Endothelial cell of umbilical vein (primary cell): ENCODE data around the gene CABLES1. TPM values are rescaled to one million over a fixed set of nuclear protein-coding genes. Genes with fewer than 3 reads are reported as not detected.

Source experiments
- BruUV-seq: library from RNA; stranded (reverse); fragments of 400-500 nt; replicated peaks from 2 replicates; lab custom pipeline; 2021; lab: Mats Ljungman, UMichigan
- CTCF ChIA-PET: fragments of 300-600, 350-600 bp; sonication (Branson Sonifier 250); formaldehyde crosslinking; loops from one replicate; lab custom pipeline; 2021; ENCODE audit warnings: antibody characterized with exemption, inconsistent platforms; lab: Charles Lee
- POLR2A ChIA-PET: fragments of 300-600, 350-600 bp; sonication (Branson Sonifier 250); formaldehyde crosslinking; loops from one replicate; lab custom pipeline; 2021; ENCODE audit warnings: antibody characterized with exemption, inconsistent platforms; lab: Charles Lee
- DNase-seq: peaks from one replicate; pipeline ENCODE4 v3.0.0-alpha.2; 2011; ENCODE audit warnings: low read depth, low spot score
- FAIRE-seq: peaks from 2 replicates; lab custom pipeline; 2011; peaks lifted over from hg19 to GRCh38; lab: Jason Lieb, UNC
- H2AFZ ChIP-seq: 2 replicates; pipeline ENCODE4 v1.6.0; 2012; ENCODE audit warnings: low read depth, low read length, control low read depth, inconsistent platforms
- H3K27ac ChIP-seq: 2 replicates; pipeline ENCODE4 v1.5.1; 2011; ENCODE audit warnings: low read depth, mild to moderate bottlenecking, control low read depth, low read length, moderate library complexity; ENCODE audit not compliant: insufficient read depth
- H3K27me3 ChIP-seq, 2 experiments: 2 replicates each; pipeline versions ENCODE4 v1.6.0 to v1.6.1; 2011; ENCODE audit warnings: low read length in 2 of 2, mixed read lengths in 1 of 2; ENCODE audit not compliant: control insufficient read depth in 2 of 2, insufficient read depth in 2 of 2
- H3K36me3 ChIP-seq, 2 experiments: 2 replicates in 1 of 2; 3 replicates in 1 of 2; pipeline ENCODE4 v1.5.1; 2011; ENCODE audit warnings: low read length in 2 of 2, mild to moderate bottlenecking in 1 of 2, moderate library complexity in 1 of 2; ENCODE audit not compliant: control insufficient read depth in 2 of 2, insufficient read depth in 2 of 2; ENCODE audit errors: extremely low read depth in 1 of 2
- H3K4me1 ChIP-seq: 3 replicates; pipeline ENCODE4 v1.5.1; 2011; ENCODE audit warnings: mild to moderate bottlenecking, low read length; ENCODE audit not compliant: control insufficient read depth, insufficient read depth; ENCODE audit errors: extremely low read depth
- H3K4me2 ChIP-seq: 2 replicates; pipeline ENCODE4 v1.6.1; 2011; ENCODE audit warnings: low read length, control low read depth, mixed read lengths; ENCODE audit not compliant: insufficient read depth
- H3K4me3 ChIP-seq, 3 experiments: fragments of 200-600 bp in 1 of 3; sonication (generic), shearing (Covaris generic) in 1 of 3; replicated peaks in 1 of 3; 2 replicates each; pipeline ENCODE4 v1.5.1; 2011 to 2016; ENCODE audit warnings: control low read depth in 3 of 3, low read length in 3 of 3, mild to moderate bottlenecking in 2 of 3, inconsistent platforms in 1 of 3, low read depth in 1 of 3, moderate library complexity in 1 of 3; ENCODE audit not compliant: insufficient read depth in 1 of 3
- H3K79me2 ChIP-seq: 2 replicates; pipeline ENCODE4 v1.6.0; 2012; ENCODE audit warnings: low read length, inconsistent platforms; ENCODE audit not compliant: control insufficient read depth, insufficient read depth
- H3K9ac ChIP-seq: replicated peaks from 2 replicates; pipeline ENCODE3; 2011; ENCODE audit warnings: low read length, control low read depth; ENCODE audit not compliant: insufficient read depth; ENCODE audit errors: extremely low read depth
- H3K9me1 ChIP-seq: replicated peaks from 3 replicates; pipeline ENCODE4 v1.6.0; 2011; ENCODE audit warnings: mild to moderate bottlenecking, low read length; ENCODE audit not compliant: control insufficient read depth, insufficient read depth; ENCODE audit errors: extremely low read depth
- H3K9me3 ChIP-seq: replicated peaks from 2 replicates; pipeline ENCODE4 v1.5.1; 2012; ENCODE audit warnings: low read length, inconsistent platforms; ENCODE audit not compliant: control insufficient read depth, insufficient read depth
- H4K20me1 ChIP-seq: replicated peaks from 2 replicates; pipeline ENCODE3; 2011; ENCODE audit warnings: mild to moderate bottlenecking, low read length; ENCODE audit not compliant: control insufficient read depth, insufficient read depth; ENCODE audit errors: extremely low read depth
- CTCF ChIP-seq, 2 donors: IDR thresholded peaks; 1 replicate in 1 of 2; 2 replicates in 1 of 2; pipeline ENCODE4 v1.5.1; 2011; ENCODE audit warnings: low read length in 2 of 2, mild to moderate bottlenecking in 2 of 2, moderate library complexity in 2 of 2, control low read depth in 1 of 2, inconsistent platforms in 1 of 2, low read depth in 1 of 2; ENCODE audit not compliant: insufficient read depth in 1 of 2; ENCODE audit errors: extremely low read depth in 1 of 2
- EZH2 ChIP-seq: IDR thresholded peaks from 2 replicates; pipeline ENCODE4 v1.6.1; 2012; ENCODE audit warnings: borderline replicate concordance, low read depth, mild to moderate bottlenecking, moderate library complexity, low read length, inconsistent platforms; ENCODE audit not compliant: severe bottlenecking
- FOS ChIP-seq: IDR thresholded peaks from 2 replicates; pipeline ENCODE4 v1.6.1; 2011; ENCODE audit warnings: mild to moderate bottlenecking, low read length, moderate library complexity, borderline replicate concordance; ENCODE audit not compliant: insufficient read depth
- GATA2 ChIP-seq: IDR thresholded peaks from 2 replicates; pipeline ENCODE4 v1.7.0; 2011; ENCODE audit warnings: low read depth, mild to moderate bottlenecking, moderate library complexity, mixed read lengths, low read length; ENCODE audit not compliant: insufficient read length, insufficient read depth
- JUN ChIP-seq: IDR thresholded peaks from 2 replicates; pipeline ENCODE4 v1.6.1; 2011; ENCODE audit warnings: borderline replicate concordance, low read depth; ENCODE audit not compliant: insufficient read length, insufficient read depth
- MYC ChIP-seq: IDR thresholded peaks from one replicate; pipeline ENCODE4 v1.6.1; 2011; ENCODE audit warnings: mild to moderate bottlenecking, low read depth, low read length
- POLR2A ChIP-seq: IDR thresholded peaks from 2 replicates; pipeline ENCODE4 v1.6.1; 2012; ENCODE audit warnings: low read depth, mild to moderate bottlenecking, control low read depth, low read length
- POLR2AphosphoS5 ChIP-seq: IDR thresholded peaks from 2 replicates; pipeline ENCODE4 v1.6.1; 2012; ENCODE audit warnings: low read depth, mild to moderate bottlenecking, control low read depth, low read length, moderate library complexity; ENCODE audit not compliant: insufficient read depth
- dilution Hi-C: fragments of 300-500 bp; cut with MboI; formaldehyde crosslinking; loops from one replicate; pipeline ENCODE4 v1.15.0; 2019; ENCODE audit warnings: low sequenced_read_pairs; ENCODE audit not compliant: extremely low pct_ligation_motif_present
- intact Hi-C: fragments of 100-400 bp; cut with micrococcal nuclease; formaldehyde crosslinking; loops from one replicate; pipeline ENCODE4 v1.10.0; 2022
- polyA plus RNA-seq, 4 experiments: library from polyadenylated mRNA; depleted of rRNA in 3 of 4; stranded (reverse) in 3 of 4; unstranded in 1 of 4; fragments of >200 nt; gene quantifications; 2 replicates each; pipeline versions ENCODE4 v1.2.1 to v1.2.3, GENCODE V29; 2011 to 2012; ENCODE audit warnings: missing spikeins in 1 of 4
- total RNA-seq: library from RNA; stranded (reverse); gene quantifications from 2 replicates; pipeline ENCODE4 v1.2.3, GENCODE V29; 2021
- TF ChIP-seq, protein P1 (sequence below): IDR thresholded peaks from 2 replicates; pipeline ENCODE4 v1.6.1; 2011; ENCODE audit not compliant: insufficient read depth, insufficient read length

Gene CABLES1
- total and polyA plus RNA-seq, 2 donors (not counting 3 experiments of a cell fraction or from before 2014, with no cell fraction given), result 40.2 to 71.1 TPM

- no peaks in the 10 kb centered on the region for H4K20me1 ChIP-seq
- no peak overlapping the region for H3K4me2 ChIP-seq
- no peak for TF ChIP-seq POLR2A
- no peak for TF ChIP-seq POLR2AphosphoS5
- TF ChIP-seq GATA2, result no peak
- TF ChIP-seq MYC, result no peak
- no peak for TF ChIP-seq JUN
- TF ChIP-seq EZH2, result no peak
- no peak for TF ChIP-seq FOS
- no peak for TF ChIP-seq CTCF (IDR thresholded peaks at IDR 0.05; ENCODE audit: extremely low read depth in 1 of 2, insufficient read depth in 1 of 2, low read depth in 1 of 2, low read length in 2 of 2)
- TF ChIP-seq, protein P1, sequence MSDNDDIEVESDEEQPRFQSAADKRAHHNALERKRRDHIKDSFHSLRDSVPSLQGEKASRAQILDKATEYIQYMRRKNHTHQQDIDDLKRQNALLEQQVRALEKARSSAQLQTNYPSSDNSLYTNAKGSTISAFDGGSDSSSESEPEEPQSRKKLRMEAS, result no peak
- H3K9ac ChIP-seq, result no peak overlapping the region
- no peak overlapping the region for H3K4me3 ChIP-seq
- dilution Hi-C loops (no loop called here), intact Hi-C loops (no loop called here)
- H3K27ac ChIP-seq, result peak overlapping the region; percentile 87
- H3K27me3 ChIP-seq, result no peaks in the 10 kb centered on the region
- CTCF ChIA-PET, result interaction anchor here (0.9 to 5.3 kb wide), 7 partner anchors 14 to 226 kb away, joined by 3 to 57 read pairs (median 6); no protein-coding TSS in a partner anchor
- H3K9me1 ChIP-seq, result no peaks in the 10 kb centered on the region
- no peaks in the 10 kb centered on the region for H3K79me2 ChIP-seq
- H3K36me3 ChIP-seq, result peaks cover 2 to 26% of the 10 kb centered on the region in 2 experiments
- peaks cover 36% of the 10 kb centered on the region for H3K4me1 ChIP-seq
- BruUV-seq, result TSS peak; percentile 18
- DNase-seq, result peak; percentile 33
- no peaks in the 10 kb centered on the region for H3K9me3 ChIP-seq
- H2AFZ ChIP-seq, result no peak overlapping the region
- FAIRE-seq, result no peak
- POLR2A ChIA-PET, result interaction anchor here (0.7 kb wide), 1 partner anchor 26 kb away, joined by 5 read pairs; no protein-coding TSS in a partner anchor
Measured at GRCh38 chr18:23257686-23258565, 122.6 kb downstream of the CABLES1 start.
